ENCODE data around the gene INTS3.

Gene INTS3

DNA sequence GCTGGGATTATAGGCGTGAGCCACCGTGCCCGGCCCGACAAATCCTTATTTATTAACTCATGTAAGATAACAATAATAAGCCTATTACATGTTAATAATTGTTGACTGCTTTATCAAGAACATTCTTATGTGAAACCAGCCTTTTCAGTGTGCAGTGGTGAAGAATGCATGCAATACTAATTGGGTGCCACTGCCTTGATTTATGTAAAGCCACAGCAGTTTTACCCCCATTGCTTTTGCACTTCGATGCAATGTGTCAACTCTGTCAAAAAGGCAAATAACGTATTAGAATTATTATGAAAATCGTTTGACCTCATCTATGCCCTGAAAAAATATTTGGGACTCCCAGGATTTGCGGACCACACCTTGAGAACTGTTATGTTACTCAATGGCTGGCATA lies 31.1 kb upstream of the INTS3 start:
- no peak overlapping the region for H3K4me3 ChIP-seq (ENCODE audit: low read length, poor library complexity, severe bottlenecking)
- H3K4me1 ChIP-seq (ENCODE audit: insufficient read depth, low read length, poor library complexity, severe bottlenecking): no peaks in the 10 kb centered on the region
- H3K4me2 ChIP-seq (ENCODE audit: low read depth, low read length, poor library complexity, severe bottlenecking): no peak overlapping the region
- H3K9me3 ChIP-seq (ENCODE audit: insufficient read depth, low read depth, low read length): no peaks in the 10 kb centered on the region
- H3K9me2 ChIP-seq (replicated peaks; ENCODE audit: low read depth, low read length): no peaks in the 10 kb centered on the region
- H3K9ac ChIP-seq (ENCODE audit: low read depth, low read length, poor library complexity, severe bottlenecking): no peak overlapping the region
- H3F3A ChIP-seq (ENCODE audit: low read depth): no peaks in the 10 kb centered on the region
- no peak overlapping the region for H2AFZ ChIP-seq (ENCODE audit: low read length)
- no peaks in the 10 kb centered on the region for H3K36me3 ChIP-seq (ENCODE audit: insufficient read depth, low read length)
- TF ChIP-seq EZH2phosphoT487 (IDR thresholded peaks at IDR 0.05; ENCODE audit: borderline replicate concordance): no peak
- TF ChIP-seq, protein P1, sequence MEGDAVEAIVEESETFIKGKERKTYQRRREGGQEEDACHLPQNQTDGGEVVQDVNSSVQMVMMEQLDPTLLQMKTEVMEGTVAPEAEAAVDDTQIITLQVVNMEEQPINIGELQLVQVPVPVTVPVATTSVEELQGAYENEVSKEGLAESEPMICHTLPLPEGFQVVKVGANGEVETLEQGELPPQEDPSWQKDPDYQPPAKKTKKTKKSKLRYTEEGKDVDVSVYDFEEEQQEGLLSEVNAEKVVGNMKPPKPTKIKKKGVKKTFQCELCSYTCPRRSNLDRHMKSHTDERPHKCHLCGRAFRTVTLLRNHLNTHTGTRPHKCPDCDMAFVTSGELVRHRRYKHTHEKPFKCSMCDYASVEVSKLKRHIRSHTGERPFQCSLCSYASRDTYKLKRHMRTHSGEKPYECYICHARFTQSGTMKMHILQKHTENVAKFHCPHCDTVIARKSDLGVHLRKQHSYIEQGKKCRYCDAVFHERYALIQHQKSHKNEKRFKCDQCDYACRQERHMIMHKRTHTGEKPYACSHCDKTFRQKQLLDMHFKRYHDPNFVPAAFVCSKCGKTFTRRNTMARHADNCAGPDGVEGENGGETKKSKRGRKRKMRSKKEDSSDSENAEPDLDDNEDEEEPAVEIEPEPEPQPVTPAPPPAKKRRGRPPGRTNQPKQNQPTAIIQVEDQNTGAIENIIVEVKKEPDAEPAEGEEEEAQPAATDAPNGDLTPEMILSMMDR (conservative IDR thresholded peaks at IDR 0.05; ENCODE audit: low read length): no peak
- no peaks in the 10 kb centered on the region for H3K27me3 ChIP-seq (ENCODE audit: insufficient read depth, low read length, poor library complexity, severe bottlenecking)
- no peaks in the 10 kb centered on the region for H3K79me2 ChIP-seq (ENCODE audit: insufficient read depth, low read length)
- no peaks in the 10 kb centered on the region for H4K20me1 ChIP-seq (ENCODE audit: insufficient read depth, low read length, poor library complexity, severe bottlenecking)

DNA sequence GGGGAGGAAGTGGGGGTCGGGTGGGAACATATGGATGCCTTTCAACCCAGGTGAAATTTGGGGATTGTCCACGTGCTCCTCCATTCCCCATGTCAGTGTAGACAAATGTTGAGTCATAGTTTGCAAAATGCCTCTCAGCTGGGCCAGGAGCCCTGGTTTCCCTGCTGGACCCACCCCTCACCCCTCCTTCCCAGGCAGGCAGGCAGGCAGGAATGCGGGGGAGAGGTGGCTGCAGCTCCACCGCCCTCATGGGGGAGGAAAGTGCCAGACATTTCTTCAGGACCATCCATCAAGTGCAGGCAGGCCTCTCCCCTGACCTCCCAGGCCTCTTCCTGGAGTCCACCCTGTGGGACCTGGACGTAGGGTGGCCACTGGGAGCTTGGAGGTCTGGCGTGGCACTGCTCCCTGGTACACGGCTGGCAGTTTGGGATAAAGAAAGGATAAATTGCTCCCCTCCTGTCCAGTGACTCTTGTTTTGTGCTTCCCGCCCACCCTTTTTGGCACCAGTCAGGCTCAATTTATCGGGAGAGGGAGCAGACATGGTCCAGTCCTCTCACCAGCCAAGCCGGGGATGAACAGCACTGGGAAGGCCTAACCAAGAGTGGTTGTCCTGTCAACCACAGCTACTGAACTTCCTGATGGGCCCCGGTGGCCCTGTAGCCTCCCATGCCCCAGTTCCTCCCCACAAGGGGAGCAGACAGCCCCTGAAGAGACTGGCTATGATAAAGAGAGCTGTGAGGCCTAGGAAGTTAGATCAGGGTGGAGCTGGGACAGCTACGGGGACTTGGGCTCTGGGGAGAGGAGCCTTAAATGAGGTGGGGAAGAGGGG lies 30.4 kb upstream of the INTS3 start:
- H3K9me2 ChIP-seq (replicated peaks; ENCODE audit: low read depth, low read length): no peaks in the 10 kb centered on the region
- no peaks in the 10 kb centered on the region for H3K4me1 ChIP-seq (ENCODE audit: insufficient read depth, low read length, poor library complexity, severe bottlenecking)
- H3K36me3 ChIP-seq (ENCODE audit: insufficient read depth, low read length): no peaks in the 10 kb centered on the region
- H3K9me3 ChIP-seq (ENCODE audit: insufficient read depth, low read depth, low read length): no peaks in the 10 kb centered on the region
- no peaks in the 10 kb centered on the region for H3K79me2 ChIP-seq (ENCODE audit: insufficient read depth, low read length)
- no peak overlapping the region for H3K4me2 ChIP-seq (ENCODE audit: low read depth, low read length, poor library complexity, severe bottlenecking)
- no peak overlapping the region; the same call in 1 of the 2 replicates for H2AFZ ChIP-seq (ENCODE audit: low read length)
- no peak overlapping the region for H3K4me3 ChIP-seq (ENCODE audit: low read length, poor library complexity, severe bottlenecking)
- H4K20me1 ChIP-seq (ENCODE audit: insufficient read depth, low read length, poor library complexity, severe bottlenecking): no peaks in the 10 kb centered on the region
- no peaks in the 10 kb centered on the region for H3F3A ChIP-seq (ENCODE audit: low read depth)
- H3K9ac ChIP-seq (ENCODE audit: low read depth, low read length, poor library complexity, severe bottlenecking): no peak overlapping the region
- H3K27me3 ChIP-seq (ENCODE audit: insufficient read depth, low read length, poor library complexity, severe bottlenecking): no peaks in the 10 kb centered on the region
- no peak for TF ChIP-seq EZH2phosphoT487 (IDR thresholded peaks at IDR 0.05; ENCODE audit: borderline replicate concordance)
- TF ChIP-seq, protein P1 (conservative IDR thresholded peaks at IDR 0.05; ENCODE audit: low read length): no peak

DNA sequence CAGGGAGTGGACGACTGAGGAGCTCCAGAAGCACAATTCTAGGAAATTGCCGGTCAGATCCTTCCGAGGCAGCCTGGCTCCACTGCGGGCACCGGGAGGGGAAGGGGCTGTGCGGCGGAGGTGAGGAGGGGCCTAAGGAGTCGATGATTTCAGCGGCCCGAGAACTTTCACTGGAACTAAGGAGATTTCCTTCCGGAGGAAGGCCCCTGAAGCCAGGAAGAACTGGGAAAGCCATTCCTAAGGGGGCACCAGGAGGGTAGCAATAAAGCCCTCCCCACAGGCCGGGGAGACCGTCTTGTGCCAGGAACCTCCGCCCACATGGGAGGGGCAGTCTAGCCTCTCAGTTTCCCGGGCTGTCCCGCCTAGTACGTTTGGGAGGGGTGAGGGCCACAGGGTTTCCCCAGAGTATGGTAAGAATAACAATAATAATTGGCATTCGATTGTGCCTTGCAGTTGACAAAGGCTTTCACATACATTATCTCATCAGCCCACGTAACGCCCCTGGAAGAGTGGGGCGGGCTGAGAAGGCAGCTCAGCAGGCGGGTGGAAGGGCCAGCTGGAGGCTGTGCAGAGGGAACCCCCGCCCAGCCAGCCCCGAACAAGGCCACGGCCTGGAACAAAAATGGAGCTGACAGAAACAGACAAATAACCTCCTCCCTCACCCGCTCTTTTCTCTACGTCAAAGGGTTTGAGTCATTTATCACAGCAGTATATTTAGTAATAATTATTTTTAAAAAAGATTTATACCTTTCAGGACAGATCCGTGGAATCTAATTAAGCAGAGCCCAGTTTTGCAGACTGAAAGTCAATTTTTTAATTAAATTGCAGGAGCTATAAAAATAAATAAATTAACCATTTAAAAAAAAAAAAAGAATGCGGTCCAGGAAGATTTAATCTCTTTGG lies 29.6 kb upstream of the INTS3 start:
- no peaks in the 10 kb centered on the region for H3K27me3 ChIP-seq (ENCODE audit: insufficient read depth, low read length, poor library complexity, severe bottlenecking)
- no peak overlapping the region for H3K4me2 ChIP-seq (ENCODE audit: low read depth, low read length, poor library complexity, severe bottlenecking)
- no peaks in the 10 kb centered on the region for H3K9me2 ChIP-seq (replicated peaks; ENCODE audit: low read depth, low read length)
- no peak for TF ChIP-seq EZH2phosphoT487 (IDR thresholded peaks at IDR 0.05; ENCODE audit: borderline replicate concordance)
- TF ChIP-seq, protein P1 (conservative IDR thresholded peaks at IDR 0.05; ENCODE audit: low read length): no peak
- H3K9me3 ChIP-seq (ENCODE audit: insufficient read depth, low read depth, low read length): no peaks in the 10 kb centered on the region
- H3F3A ChIP-seq (ENCODE audit: low read depth): no peaks in the 10 kb centered on the region
- H3K4me3 ChIP-seq (ENCODE audit: low read length, poor library complexity, severe bottlenecking): no peak overlapping the region
- no peaks in the 10 kb centered on the region for H3K36me3 ChIP-seq (ENCODE audit: insufficient read depth, low read length)
- H4K20me1 ChIP-seq (ENCODE audit: insufficient read depth, low read length, poor library complexity, severe bottlenecking): no peaks in the 10 kb centered on the region
- H3K9ac ChIP-seq (ENCODE audit: low read depth, low read length, poor library complexity, severe bottlenecking): no peak overlapping the region
- no peak overlapping the region; the same call in 1 of the 2 replicates for H2AFZ ChIP-seq (ENCODE audit: low read length)
- H3K79me2 ChIP-seq (ENCODE audit: insufficient read depth, low read length): no peaks in the 10 kb centered on the region
- no peaks in the 10 kb centered on the region for H3K4me1 ChIP-seq (ENCODE audit: insufficient read depth, low read length, poor library complexity, severe bottlenecking)
